Natural killer cell (primary cell): ENCODE measurements around the gene MAD2L2. TPM values are rescaled to one million over a fixed set of nuclear protein-coding genes. Genes with fewer than 3 reads are reported as not detected.

Experiments used
- ATAC-seq, 3 donors: fragments of 150-1000 bp in 2 of 3; fragments of 200-7000 bp in 1 of 3; cut with Tn5 transposase; 1 replicate in 1 of 3; 2 replicates in 2 of 3; pipeline ENCODE4 v1.10.0; 2021; ENCODE audit warnings: mild to moderate bottlenecking in 2 of 3, moderate library complexity in 2 of 3
- DNase-seq, 2 donors: peaks; one replicate each; pipeline versions ENCODE4 v3.0.0 to v3.0.0-alpha.2; 2013 to 2021; ENCODE audit warnings: mixed read lengths in 1 of 2
- H3K27ac ChIP-seq: one replicate; pipeline ENCODE4 v1.5.1; 2013; ENCODE audit warnings: mild to moderate bottlenecking, low read length
- H3K27me3 ChIP-seq: one replicate; pipeline ENCODE4 v1.6.1; 2013; ENCODE audit warnings: low read length; ENCODE audit not compliant: control insufficient read depth, insufficient read depth
- H3K36me3 ChIP-seq: one replicate; pipeline ENCODE4 v1.6.1; 2013; ENCODE audit warnings: low read length; ENCODE audit not compliant: control insufficient read depth, insufficient read depth
- H3K4me1 ChIP-seq: one replicate; pipeline ENCODE4 v1.6.1; 2013; ENCODE audit warnings: low read length; ENCODE audit not compliant: control insufficient read depth, insufficient read depth
- H3K4me3 ChIP-seq: one replicate; pipeline ENCODE4 v1.5.1; 2013; ENCODE audit warnings: low read length
- H3K9me3 ChIP-seq: one replicate; pipeline ENCODE4 v1.6.1; 2013; ENCODE audit warnings: low read length; ENCODE audit not compliant: control insufficient read depth, insufficient read depth
- H3K27ac Mint-ChIP-seq, 2 donors: one replicate each; pipeline ENCODE4 v1.8.0; 2022; ENCODE audit warnings: mild to moderate bottlenecking in 2 of 2, mixed read lengths in 2 of 2, moderate library complexity in 1 of 2
- H3K27me3 Mint-ChIP-seq, 2 donors: one replicate each; pipeline ENCODE4 v1.8.0; 2022; ENCODE audit warnings: low read depth in 2 of 2, mixed read lengths in 2 of 2
- H3K36me3 Mint-ChIP-seq: one replicate; pipeline ENCODE4 v1.8.0; 2022; ENCODE audit warnings: mixed read lengths
- H3K4me1 Mint-ChIP-seq, 2 donors: one replicate each; pipeline ENCODE4 v1.8.0; 2022; ENCODE audit warnings: mixed read lengths in 2 of 2
- H3K4me3 Mint-ChIP-seq: one replicate; pipeline ENCODE4 v1.8.0; 2022; ENCODE audit warnings: mild to moderate bottlenecking, moderate library complexity, mixed read lengths
- H3K9me3 Mint-ChIP-seq, 2 donors: one replicate each; pipeline ENCODE4 v1.8.0; 2022; ENCODE audit warnings: mixed read lengths in 2 of 2
- WGBS: methylation state at CpG from one replicate; pipeline ENCODE4 v1.1.7; 2013; ENCODE audit warnings: missing lambda C conversion rate; ENCODE audit not compliant: insufficient coverage; 5-methylcytosine and 5-hydroxymethylcytosine counted together
- intact Hi-C: fragments of 100-400 bp; cut with micrococcal nuclease; formaldehyde crosslinking; loops from one replicate; pipeline ENCODE4 v1.14.2; 2022
- total RNA-seq, 4 donors: library from RNA; stranded (reverse); fragments of 120-200 nt in 1 of 4; gene quantifications; one replicate each; pipeline versions ENCODE4 v1.2.3 to v1.2.4, GENCODE V29; 2013 to 2022
- TF ChIP-seq, protein P1 (sequence below): fragments of 200-600 bp; IDR thresholded peaks from one replicate; pipeline ENCODE4 v1.8.0; 2022; ENCODE audit warnings: antibody characterized with exemption

MAD2L2 gene
- total RNA-seq, 3 donors from 2014 or later (not counting 1 experiment from before 2014, with no cell fraction given) = 50.6 to 66.0 (median 60.4) TPM

DNA sequence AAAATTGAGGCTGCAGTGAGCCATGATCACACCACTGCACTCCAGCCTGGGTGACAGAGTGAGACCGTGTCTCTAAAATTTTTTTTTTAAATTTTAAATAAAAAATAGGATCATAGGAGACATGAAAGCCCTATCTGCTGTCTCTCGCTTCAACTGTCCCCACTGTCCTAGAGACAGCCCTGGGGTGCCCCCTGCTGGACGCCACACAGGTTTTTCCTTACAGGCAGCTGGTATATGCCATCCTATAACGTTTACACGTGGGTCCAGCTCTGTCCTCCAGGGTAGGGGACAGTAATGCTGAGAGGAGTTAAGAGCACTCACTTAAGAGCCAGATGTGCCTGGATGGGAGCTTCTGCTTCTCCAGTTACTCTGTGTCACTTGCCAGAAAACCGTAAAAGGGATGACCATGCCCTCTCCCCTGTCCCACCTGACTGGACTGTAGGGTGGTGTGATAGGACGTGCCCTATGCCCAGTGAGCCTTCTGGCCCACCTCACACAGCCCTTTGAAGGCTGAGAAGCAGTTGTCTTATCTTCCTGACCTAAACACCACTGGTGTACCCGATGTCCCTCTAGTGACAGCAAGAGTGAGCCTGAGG, 35.2 kb downstream of the MAD2L2 start:
- Histone ChIP-seq H3K36me3 (no peaks in the 10 kb centered on the region), H3K4me3 (no peak overlapping the region), H3K27me3 (no peaks in the 10 kb centered on the region), H3K27ac (no peak overlapping the region), H3K4me1 (peaks cover 23% of the 10 kb centered on the region), H3K9me3 (no peaks in the 10 kb centered on the region)
- H3K4me3 Mint-ChIP-seq = no peak overlapping the region
- H3K9me3 Mint-ChIP-seq = no peaks in the 10 kb centered on the region
- DNase-seq (peak; percentile 72 to 87), ATAC-seq (peak; percentile 26 to 55 (median 34))
- no peaks in the 10 kb centered on the region for H3K36me3 Mint-ChIP-seq
- peak overlapping the region in 1 of 2 donors; percentile 40 for H3K27ac Mint-ChIP-seq
- 37% methylated on average over 7 of the region's 8 CpGs for WGBS
- intact Hi-C loops = no loop called here
- TF ChIP-seq, protein P1, sequence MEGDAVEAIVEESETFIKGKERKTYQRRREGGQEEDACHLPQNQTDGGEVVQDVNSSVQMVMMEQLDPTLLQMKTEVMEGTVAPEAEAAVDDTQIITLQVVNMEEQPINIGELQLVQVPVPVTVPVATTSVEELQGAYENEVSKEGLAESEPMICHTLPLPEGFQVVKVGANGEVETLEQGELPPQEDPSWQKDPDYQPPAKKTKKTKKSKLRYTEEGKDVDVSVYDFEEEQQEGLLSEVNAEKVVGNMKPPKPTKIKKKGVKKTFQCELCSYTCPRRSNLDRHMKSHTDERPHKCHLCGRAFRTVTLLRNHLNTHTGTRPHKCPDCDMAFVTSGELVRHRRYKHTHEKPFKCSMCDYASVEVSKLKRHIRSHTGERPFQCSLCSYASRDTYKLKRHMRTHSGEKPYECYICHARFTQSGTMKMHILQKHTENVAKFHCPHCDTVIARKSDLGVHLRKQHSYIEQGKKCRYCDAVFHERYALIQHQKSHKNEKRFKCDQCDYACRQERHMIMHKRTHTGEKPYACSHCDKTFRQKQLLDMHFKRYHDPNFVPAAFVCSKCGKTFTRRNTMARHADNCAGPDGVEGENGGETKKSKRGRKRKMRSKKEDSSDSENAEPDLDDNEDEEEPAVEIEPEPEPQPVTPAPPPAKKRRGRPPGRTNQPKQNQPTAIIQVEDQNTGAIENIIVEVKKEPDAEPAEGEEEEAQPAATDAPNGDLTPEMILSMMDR = peak; percentile 81
- H3K27me3 Mint-ChIP-seq = no peaks in the 10 kb centered on the region
- peaks cover 2 to 22% of the 10 kb centered on the region in 2 donors for H3K4me1 Mint-ChIP-seq

DNA sequence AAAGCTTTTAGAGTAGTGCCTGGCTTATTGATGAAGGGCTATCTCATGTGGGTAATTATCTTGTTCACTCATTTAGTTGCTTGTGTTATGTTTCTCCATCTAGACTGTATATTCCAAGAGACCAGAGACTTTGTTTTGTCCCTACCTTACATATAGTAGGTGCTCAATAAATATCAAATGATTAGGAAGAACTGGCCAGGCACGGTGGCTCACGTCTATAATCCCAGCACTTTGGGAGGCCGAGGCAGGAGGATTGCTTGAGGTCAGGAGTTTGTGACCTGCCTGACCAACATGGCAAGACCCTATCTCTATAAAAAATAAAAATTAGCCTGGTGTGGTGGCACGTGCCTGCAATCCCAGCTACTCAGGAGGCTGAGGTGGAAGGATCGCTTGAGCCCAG, 35.7 kb downstream of the MAD2L2 start:
- intact Hi-C loops = no loop called here
- H3K9me3 Mint-ChIP-seq = no peaks in the 10 kb centered on the region
- peaks cover 19% of the 10 kb centered on the region for H3K4me1 ChIP-seq
- H3K27ac ChIP-seq = no peak overlapping the region
- no peak overlapping the region for H3K27ac Mint-ChIP-seq
- TF ChIP-seq, protein P1 = no peak
- no peaks in the 10 kb centered on the region for H3K36me3 ChIP-seq
- no peaks in the 10 kb centered on the region for H3K27me3 Mint-ChIP-seq
- ATAC-seq (no peak), DNase-seq (no peak)
- no peak overlapping the region for H3K4me3 ChIP-seq
- no peaks in the 10 kb centered on the region for H3K9me3 ChIP-seq
- no peak overlapping the region for H3K4me3 Mint-ChIP-seq
- 100% methylated on average over 2 of the region's 5 CpGs for WGBS
- H3K36me3 Mint-ChIP-seq = no peaks in the 10 kb centered on the region
- no peaks in the 10 kb centered on the region for H3K27me3 ChIP-seq
- peaks cover 0 to 17% of the 10 kb centered on the region in 2 donors for H3K4me1 Mint-ChIP-seq

DNA sequence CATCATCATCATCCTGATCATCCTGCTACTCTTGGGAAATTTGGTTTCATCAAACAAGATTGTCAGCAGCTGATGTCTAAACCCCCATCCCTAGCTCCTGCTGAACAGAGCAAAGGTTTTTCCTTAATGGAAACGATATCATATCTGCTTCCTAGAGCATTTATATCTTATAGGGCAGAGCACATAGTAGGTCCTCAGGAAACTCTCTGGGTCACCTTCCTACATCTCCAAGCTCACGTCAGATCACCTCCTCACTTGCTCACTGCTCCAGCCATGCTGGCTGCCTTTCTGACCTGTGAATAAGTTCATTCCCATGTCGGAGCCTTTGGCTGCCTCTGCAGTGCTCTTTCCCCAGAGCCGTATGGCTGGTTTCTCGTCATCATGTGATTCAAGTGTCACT, 37.2 kb downstream of the MAD2L2 start:
- 69% methylated on average over 5 of the region's 5 CpGs for WGBS
- H3K9me3 Mint-ChIP-seq = no peaks in the 10 kb centered on the region
- peaks cover 3% of the 10 kb centered on the region for H3K27me3 ChIP-seq

More for the DNA sequence above, 37.2 kb downstream of the MAD2L2 start:
- ATAC-seq (no peak), DNase-seq (no peak)
- peaks cover 4% of the 10 kb centered on the region for H3K4me1 ChIP-seq
- H3K36me3 ChIP-seq = no peaks in the 10 kb centered on the region
- intact Hi-C loops = loop anchor here (5.0 kb wide), 1 partner anchor 306 kb away; no protein-coding TSS in a partner anchor
- no peaks in the 10 kb centered on the region for H3K36me3 Mint-ChIP-seq
- H3K4me3 Mint-ChIP-seq = no peak overlapping the region
- H3K27ac Mint-ChIP-seq = no peak overlapping the region
- no peaks in the 10 kb centered on the region for H3K27me3 Mint-ChIP-seq
- no peak overlapping the region for H3K4me3 ChIP-seq
- TF ChIP-seq, protein P1 = no peak
- no peaks in the 10 kb centered on the region for H3K9me3 ChIP-seq
- peaks cover 0 to 9% of the 10 kb centered on the region in 2 donors for H3K4me1 Mint-ChIP-seq
- H3K27ac ChIP-seq = no peak overlapping the region
